Measurements from ENCODE around the gene FAM151A. TPM values are rescaled to one million over a fixed set of nuclear protein-coding genes. Genes with fewer than 3 reads are reported as not detected.
A peak's percentile ranks its signal among the peaks of the same experiment; 100 is the strongest.

Gene FAM151A
- polyA plus RNA-seq, 3 donors = not detected

- no peaks in the 10 kb centered on the region for H3K36me3 Mint-ChIP-seq
- no peak overlapping the region for H3K4me2 ChIP-seq (replicated peaks; ENCODE audit: extremely low read depth, low read length, poor library complexity, severe bottlenecking)
- TF ChIP-seq CTCF (IDR thresholded peaks at IDR 0.05) = no peak
- no peak overlapping the region for H3K27ac Mint-ChIP-seq
- no peaks in the 10 kb centered on the region for H3K9me3 ChIP-seq (replicated peaks in 1 of 2; ENCODE audit: control insufficient read depth in 1 of 2, insufficient read depth in 1 of 2, low read length in 2 of 2)
- no peak overlapping the region for H3K4me3 Mint-ChIP-seq
- H3K9ac ChIP-seq (ENCODE audit: insufficient read depth, low read length, poor library complexity, severe bottlenecking) = no peak overlapping the region
- no peaks in the 10 kb centered on the region for H3K79me2 ChIP-seq (ENCODE audit: insufficient read depth, low read length)
- H3K4me3 ChIP-seq (replicated peaks in 1 of 3; ENCODE audit: low read depth in 2 of 3, low read length in 3 of 3) = no peak overlapping the region
- H3K27ac ChIP-seq (ENCODE audit: low read depth in 1 of 2, low read length in 2 of 2) = no peak overlapping the region
- peaks cover 0 to 2% (median 0%) of the 10 kb centered on the region in 3 donors for H3K27me3 Mint-ChIP-seq (ENCODE audit: low read depth in 3 of 3)
- H3K36me3 ChIP-seq (replicated peaks in 1 of 2; ENCODE audit: control insufficient read depth in 1 of 2, insufficient read depth in 2 of 2, low read length in 2 of 2) = no peaks in the 10 kb centered on the region
- H3K9me3 Mint-ChIP-seq = no peaks in the 10 kb centered on the region
- peaks cover 12 to 13% of the 10 kb centered on the region in 2 donors for H3K4me1 ChIP-seq (ENCODE audit: control insufficient read depth in 1 of 2, insufficient read depth in 2 of 2, low read length in 2 of 2)
- no peak overlapping the region for H2AFZ ChIP-seq (ENCODE audit: insufficient read depth, low read depth, low read length, poor library complexity, severe bottlenecking)
- DNase-seq = no peak
- H3K27me3 ChIP-seq (ENCODE audit: control insufficient read depth in 2 of 2, insufficient read depth in 2 of 2, low read length in 2 of 2) = no peaks in the 10 kb centered on the region
- WGBS (ENCODE audit: insufficient coverage) = 57% methylated on average over 9 of the region's 17 CpGs
- peaks cover 20% of the 10 kb centered on the region for H3K4me1 Mint-ChIP-seq
- intact Hi-C loops (cut with micrococcal nuclease) = no loop called here
- no peaks in the 10 kb centered on the region for H4K20me1 ChIP-seq (ENCODE audit: insufficient read depth, low read length)
Measured at GRCh38 chr1:54564312-54565112, 58.8 kb downstream of the FAM151A start.

- H3K36me3 ChIP-seq (replicated peaks in 1 of 2; ENCODE audit: control insufficient read depth in 1 of 2, insufficient read depth in 2 of 2, low read length in 2 of 2) = no peaks in the 10 kb centered on the region
- TF ChIP-seq CTCF (IDR thresholded peaks at IDR 0.05) = no peak
- peaks cover 0 to 3% (median 0%) of the 10 kb centered on the region in 3 donors for H3K27me3 Mint-ChIP-seq (ENCODE audit: low read depth in 3 of 3)
- peaks cover 0 to 13% (median 5%) of the 10 kb centered on the region in 7 donors for H3K9me3 Mint-ChIP-seq
- no peaks in the 10 kb centered on the region for H3K27me3 ChIP-seq (ENCODE audit: control insufficient read depth in 2 of 2, insufficient read depth in 2 of 2, low read length in 2 of 2)
- peaks cover 0 to 5% of the 10 kb centered on the region in 2 donors for H3K9me3 ChIP-seq (replicated peaks in 1 of 2; ENCODE audit: control insufficient read depth in 1 of 2, insufficient read depth in 1 of 2, low read length in 2 of 2)
- peaks cover 4 to 14% of the 10 kb centered on the region in 2 donors for H3K36me3 Mint-ChIP-seq
- H3K27ac Mint-ChIP-seq = peak overlapping the region in 1 of 7 donors; percentile 61
- no peak overlapping the region for H3K27ac ChIP-seq (ENCODE audit: low read depth in 1 of 2, low read length in 2 of 2)
- no peaks in the 10 kb centered on the region for H3K79me2 ChIP-seq (ENCODE audit: insufficient read depth, low read length)
- no peak overlapping the region for H3K4me2 ChIP-seq (replicated peaks; ENCODE audit: extremely low read depth, low read length, poor library complexity, severe bottlenecking)
- H3K4me1 Mint-ChIP-seq = peaks cover 17% of the 10 kb centered on the region
- no peak overlapping the region for H3K4me3 ChIP-seq (replicated peaks in 1 of 3; ENCODE audit: low read depth in 2 of 3, low read length in 3 of 3)
- peaks cover 0 to 8% of the 10 kb centered on the region in 2 donors for H3K4me1 ChIP-seq (ENCODE audit: control insufficient read depth in 1 of 2, insufficient read depth in 2 of 2, low read length in 2 of 2)
- H4K20me1 ChIP-seq (ENCODE audit: insufficient read depth, low read length) = no peaks in the 10 kb centered on the region
- intact Hi-C loops (cut with micrococcal nuclease) = no loop called here
- DNase-seq = no peak
- no peak overlapping the region for H2AFZ ChIP-seq (ENCODE audit: insufficient read depth, low read depth, low read length, poor library complexity, severe bottlenecking)
- no peak overlapping the region for H3K4me3 Mint-ChIP-seq
- 100% methylated on average over 2 of the region's 3 CpGs for WGBS (ENCODE audit: insufficient coverage)
- H3K9ac ChIP-seq (ENCODE audit: insufficient read depth, low read length, poor library complexity, severe bottlenecking) = no peak overlapping the region
Measured at GRCh38 chr1:54559771-54560231, 63.5 kb downstream of the FAM151A start.

Other genes with a start within 250 kb of the FAM151A start
- gene SSBP3, start 217.1 kb downstream of the FAM151A start, polyA plus RNA-seq = 10 to 100 TPM in 1 of 3 donors, 1 to 10 TPM in 2; 4.1 to 30.7 (median 4.3) TPM
- gene ACOT11, start 75.3 kb downstream of the FAM151A start, polyA plus RNA-seq = 1 to 10 TPM in 1 of 3 donors, under 1 TPM in 2; 0.18 to 2.1 (median 0.79) TPM
- 1 to 10 TPM in 1 of 3 donors, not detected in 2; 1.1 TPM for gene MROH7, start 18.3 kb upstream of the FAM151A start, polyA plus RNA-seq
- 10 to 100 TPM in 2 of 3 donors, 1 to 10 TPM in 1; 9.2 to 13.3 (median 12.4) TPM for gene TTC4, start 92.3 kb upstream of the FAM151A start, polyA plus RNA-seq
- 1 to 10 TPM in 1 of 3 donors, under 1 TPM in 2; 0.73 to 1.2 (median 0.92) TPM for gene PARS2, start 141.0 kb upstream of the FAM151A start, polyA plus RNA-seq
- gene TTC22, start 177.8 kb upstream of the FAM151A start, polyA plus RNA-seq = under 1 TPM in 1 of 3 donors, not detected in 2; 0.04 TPM